EL (cell line): Measurements from ENCODE around the gene HS3ST3A1.
"Not testable (repeated sequence)": the region's sequence is repeated elsewhere in the genome, so short reads cannot be mapped to it uniquely, and the experiment has no call there.

ENCODE experiments used
- DNase-seq: peaks from one replicate; pipeline ENCODE4 v3.0.0-alpha.2; 2016

Gene HS3ST3A1

GRCh38 chr17:13534946-13535345 is 66.8 kb downstream of the HS3ST3A1 start:
- no peak for DNase-seq

DNA sequence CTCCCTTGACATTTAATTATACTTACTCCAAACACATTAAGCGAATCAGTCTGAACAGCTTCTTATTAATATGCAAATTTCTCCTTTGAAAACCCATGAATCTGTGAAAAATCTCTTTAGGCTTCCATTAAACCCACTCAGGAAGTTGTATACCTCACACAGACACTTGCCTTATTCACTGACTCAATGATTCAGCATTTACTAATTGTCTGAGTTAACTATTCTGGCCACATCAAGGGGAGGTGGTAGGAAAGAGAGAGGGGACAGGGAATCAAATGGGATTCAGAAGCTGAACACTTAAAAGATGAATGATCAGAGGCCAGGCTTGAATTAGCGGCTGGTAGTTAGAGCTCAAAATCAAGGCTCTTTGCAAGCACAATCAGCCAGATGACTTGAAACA is 70.0 kb downstream of the HS3ST3A1 start:
- no peak for DNase-seq

DNA sequence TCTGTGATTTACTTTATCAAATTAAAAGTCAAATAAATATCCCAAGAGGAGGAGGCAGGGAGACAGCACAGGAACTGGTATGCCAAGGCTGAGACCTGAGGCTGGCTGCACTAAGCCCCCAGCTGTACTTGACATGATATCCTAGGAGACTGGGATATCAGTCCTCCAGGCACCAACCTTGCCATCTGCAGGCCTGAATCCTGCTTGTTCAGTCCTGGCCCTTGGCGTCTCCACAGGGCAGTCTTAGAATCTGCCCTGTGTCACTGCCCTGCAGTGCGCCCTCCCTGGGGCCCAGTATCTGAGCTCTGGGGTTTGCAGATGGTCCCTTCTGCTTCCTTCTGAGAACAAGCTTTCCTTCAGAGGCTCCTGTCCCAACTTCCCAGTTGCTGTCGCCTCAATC is 75.9 kb downstream of the HS3ST3A1 start:
- no peak for DNase-seq

DNA sequence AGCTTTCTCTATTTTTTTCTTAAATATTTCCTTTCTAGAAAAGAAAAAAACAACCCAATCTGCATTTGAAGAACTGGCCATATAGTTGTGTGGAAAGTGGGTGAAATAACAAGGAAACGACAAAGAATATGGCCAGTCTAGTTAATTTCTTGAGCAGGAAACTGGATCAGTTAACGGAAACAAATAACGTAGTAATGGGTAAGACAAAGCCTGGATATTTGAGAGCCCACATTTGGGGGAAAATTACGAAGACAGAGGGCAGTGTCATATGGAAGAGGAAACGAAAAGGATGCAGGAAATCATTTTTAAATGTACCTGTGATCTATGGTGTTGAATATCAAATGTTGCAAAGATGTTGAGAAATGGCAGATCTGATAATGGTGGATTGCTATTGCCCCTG is 78.6 kb downstream of the HS3ST3A1 start:
- no peak for DNase-seq

GRCh38 chr17:13522749-13523148 is 79.0 kb downstream of the HS3ST3A1 start:
- no peak for DNase-seq

DNA sequence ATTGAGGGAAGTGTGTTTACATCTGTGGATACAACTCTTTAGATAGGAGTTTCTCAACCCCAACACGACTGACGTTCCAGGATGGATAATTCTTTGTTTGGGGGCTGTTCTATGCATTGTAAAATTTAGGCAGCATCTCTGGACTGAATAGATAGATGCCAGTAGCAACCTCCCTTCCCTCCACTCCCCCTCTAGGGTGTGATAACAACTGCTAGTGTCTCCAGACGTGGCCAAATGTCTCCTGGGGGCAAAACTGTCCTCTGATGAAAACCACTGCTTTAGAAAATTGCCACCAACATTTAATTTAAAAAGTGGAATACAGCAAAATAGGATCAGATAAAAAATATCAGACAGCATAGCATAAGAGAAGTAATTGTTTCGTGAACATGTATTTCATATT is 79.9 kb downstream of the HS3ST3A1 start:
- DNase-seq: no peak

DNA sequence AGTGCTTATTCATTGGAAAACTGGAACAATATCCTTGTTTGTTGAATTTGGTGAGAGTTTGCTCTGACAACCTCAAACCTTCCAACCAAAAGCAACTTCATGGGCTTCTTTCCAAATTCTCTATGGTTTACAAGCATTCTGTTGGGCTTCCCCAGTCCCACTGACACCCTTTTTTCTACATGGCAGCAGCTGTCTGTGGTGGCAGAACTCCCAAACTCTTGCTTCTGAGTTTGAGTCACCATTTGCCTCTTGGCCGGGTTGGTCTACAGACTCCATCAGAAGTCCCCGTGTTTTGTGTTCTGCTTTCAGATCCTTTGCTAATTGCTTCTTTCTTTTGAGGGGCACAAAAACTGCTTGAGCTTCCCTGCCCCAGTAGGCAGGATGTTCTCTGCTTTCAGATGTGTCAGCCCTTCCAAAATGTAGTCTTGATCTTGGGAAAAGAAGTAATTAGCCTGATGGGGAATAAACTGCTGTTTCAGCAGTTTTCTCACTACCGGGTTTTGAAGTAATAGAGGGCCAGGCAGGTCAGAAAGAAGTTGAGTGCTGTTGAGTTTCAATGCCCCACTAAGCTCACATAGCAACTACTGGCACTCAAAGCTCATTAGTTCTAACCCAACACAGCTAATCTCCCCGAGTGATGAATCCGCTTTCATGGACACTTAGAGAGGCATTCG is 80.7 kb downstream of the HS3ST3A1 start:
- peak; percentile 82 for DNase-seq

GRCh38 chr17:13518261-13519000 is 83.3 kb downstream of the HS3ST3A1 start:
- DNase-seq: peak; percentile 27

GRCh38 chr17:13513039-13513405 is 88.7 kb downstream of the HS3ST3A1 start:
- peak; percentile 34 for DNase-seq

DNA sequence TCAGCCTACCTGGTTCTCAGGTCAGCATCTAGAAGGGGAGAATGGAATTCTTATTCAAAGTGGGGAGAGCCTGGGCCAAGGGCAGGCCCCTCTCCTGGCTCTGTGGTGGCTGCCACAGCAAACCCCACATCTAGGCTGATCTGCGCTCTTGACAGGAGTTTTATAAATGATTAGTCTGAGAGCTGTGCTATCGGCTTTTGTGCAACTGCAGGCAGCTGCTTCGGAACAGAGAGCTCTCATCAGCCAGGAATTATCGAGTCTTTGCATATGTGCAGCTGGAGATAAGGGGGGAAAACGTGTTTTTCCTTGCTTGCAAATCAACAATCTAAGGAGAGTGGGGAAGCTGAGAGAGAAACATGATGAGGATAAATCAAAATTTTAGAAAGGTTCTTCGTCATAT is 91.7 kb downstream of the HS3ST3A1 start:
- DNase-seq: no peak

- no peak for DNase-seq
Measured at GRCh38 chr17:13509527-13509926, 92.2 kb downstream of the HS3ST3A1 start.

DNA sequence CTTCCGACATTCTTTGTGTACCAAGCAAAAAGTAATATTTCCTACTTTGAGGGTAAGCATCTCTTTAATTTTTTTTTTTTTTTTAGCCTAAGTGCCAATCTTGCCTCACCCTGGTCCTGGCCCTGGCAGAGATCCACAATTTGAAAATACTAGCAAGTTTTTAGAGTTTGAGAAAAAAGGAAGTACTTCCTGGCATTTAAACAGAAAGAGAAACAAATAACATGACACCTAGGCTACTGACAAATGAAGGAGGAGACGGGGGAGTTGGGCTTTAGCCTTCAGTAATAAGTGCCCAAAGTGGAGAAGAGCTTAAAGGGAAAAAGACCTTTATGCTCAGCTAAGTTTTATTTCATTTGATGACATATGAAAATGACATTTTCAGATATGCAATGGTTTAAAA is 92.8 kb downstream of the HS3ST3A1 start:
- DNase-seq: no peak

GRCh38 chr17:13503526-13503925 is 98.2 kb downstream of the HS3ST3A1 start:
- DNase-seq: no peak

DNA sequence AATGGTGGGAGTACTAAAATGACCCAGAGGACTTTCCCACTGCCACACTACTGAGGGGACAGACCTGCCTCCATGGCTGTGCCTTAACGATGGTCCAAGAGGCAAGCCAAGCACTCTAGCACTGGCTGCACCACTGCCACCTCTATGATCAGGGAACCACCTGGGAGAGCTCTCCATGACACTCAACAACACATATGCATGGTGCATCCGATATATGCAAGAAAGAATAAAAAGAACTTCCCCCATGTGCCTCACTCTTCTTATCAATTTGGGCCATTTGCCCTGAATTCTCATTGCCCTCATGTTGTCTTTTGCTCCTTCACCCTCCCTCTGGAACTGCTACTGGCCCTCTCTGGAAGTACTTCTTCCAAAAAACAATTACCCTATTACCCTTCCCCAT is 99.5 kb downstream of the HS3ST3A1 start:
- no peak for DNase-seq

DNA sequence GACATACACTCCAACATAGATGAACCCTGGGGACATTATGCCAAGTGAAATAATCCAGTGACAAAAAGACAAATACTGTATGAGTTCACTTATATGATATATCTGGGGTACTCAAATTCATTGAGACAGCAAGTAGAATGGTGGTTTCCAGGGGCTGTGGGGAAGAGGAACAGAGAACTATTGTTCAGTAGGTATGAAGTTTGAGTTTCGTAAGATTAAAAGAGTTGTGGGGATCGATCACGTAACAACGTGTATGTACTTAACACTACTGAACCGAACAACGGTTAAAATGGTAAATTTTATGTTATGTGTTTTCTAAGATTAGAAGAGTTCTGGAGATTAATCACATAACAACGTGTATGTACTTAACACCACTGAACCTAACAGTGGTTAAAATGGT is 100.8 kb downstream of the HS3ST3A1 start:
- DNase-seq: no peak

GRCh38 chr17:13498184-13498583 is 103.5 kb downstream of the HS3ST3A1 start:
- no peak for DNase-seq

DNA sequence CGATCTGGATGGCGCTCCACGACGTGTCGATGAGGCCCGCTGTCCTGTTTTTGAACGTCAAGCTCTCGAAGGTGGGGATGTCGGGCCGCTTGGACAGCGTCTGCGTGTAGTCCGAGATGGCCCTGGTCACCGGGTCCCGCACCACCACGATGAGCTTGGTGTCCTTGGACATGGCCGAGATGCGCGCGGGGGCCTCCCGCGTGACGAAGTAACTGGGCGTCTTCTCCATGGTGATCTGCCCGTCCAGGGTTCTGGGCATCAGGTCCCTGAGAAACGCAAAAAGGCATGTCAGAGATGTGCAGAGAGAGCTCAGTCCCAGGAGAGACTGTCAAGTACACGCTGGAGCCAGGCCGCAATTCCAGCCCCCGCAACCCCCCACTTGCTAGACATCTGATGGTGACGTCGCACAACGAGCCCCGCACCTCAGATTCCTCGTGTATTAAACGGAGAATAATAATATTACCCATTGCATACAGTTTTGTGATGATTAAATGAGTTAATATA is 105.1 kb downstream of the HS3ST3A1 start:
- not testable (repeated sequence) for DNase-seq

- no peak for DNase-seq
Measured at GRCh38 chr17:13495423-13495822, 106.3 kb downstream of the HS3ST3A1 start.

DNA sequence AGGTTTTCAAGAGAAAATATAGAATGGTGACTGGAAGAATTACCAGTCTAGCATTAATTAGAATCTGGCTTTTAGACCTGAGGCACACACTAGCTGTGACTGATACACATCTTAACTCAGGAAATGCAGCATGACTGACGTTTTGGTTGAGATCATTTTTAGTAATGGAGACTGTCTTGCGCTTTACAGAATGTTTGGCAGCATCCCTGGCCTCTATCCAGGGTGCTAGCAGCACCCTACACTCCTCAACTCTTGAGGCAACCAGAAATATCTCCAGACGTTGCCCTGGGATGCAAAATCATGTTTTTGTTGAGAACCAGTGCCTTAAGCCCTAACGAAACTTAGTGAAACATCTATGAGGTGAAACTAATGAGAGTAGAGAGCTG is 109.0 kb downstream of the HS3ST3A1 start:
- no peak for DNase-seq

- DNase-seq: no peak
Measured at GRCh38 chr17:13491916-13492736, 109.6 kb downstream of the HS3ST3A1 start.

GRCh38 chr17:13491491-13491890 is 110.2 kb downstream of the HS3ST3A1 start:
- no peak for DNase-seq

DNA sequence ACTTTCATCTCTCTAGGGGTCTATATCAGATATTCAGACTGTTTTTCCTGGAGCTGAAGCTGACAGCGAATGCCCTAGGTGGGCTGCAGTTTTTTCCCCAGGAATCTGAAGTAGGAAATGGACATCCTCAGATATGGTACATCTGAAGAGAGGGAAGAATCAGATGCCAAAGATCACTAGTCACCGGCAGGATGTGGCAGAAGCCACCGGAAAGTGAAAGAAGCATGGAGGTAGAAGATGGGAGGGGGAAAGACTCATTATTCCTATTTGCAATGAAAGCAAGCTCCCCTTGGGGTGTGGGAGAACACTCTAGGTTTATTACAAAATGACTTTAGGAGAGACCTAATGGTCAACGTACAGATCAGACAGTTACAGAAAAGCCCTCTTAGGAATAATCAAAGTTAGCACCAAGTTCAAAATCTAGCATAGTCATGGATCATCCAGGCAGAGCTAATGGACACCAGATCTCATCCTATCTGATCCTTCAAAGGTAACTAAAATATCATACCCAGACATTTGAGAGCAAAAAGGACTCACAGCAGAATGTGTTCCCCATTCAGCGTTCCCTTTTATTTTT is 110.7 kb downstream of the HS3ST3A1 start:
- DNase-seq: peak; percentile 64

GRCh38 chr17:13490427-13490826 is 111.3 kb downstream of the HS3ST3A1 start:
- no peak for DNase-seq
